H1 (cell line): ENCODE results near the gene CCNG2.

ENCODE experiments used
- CHD2 ChIP-seq: IDR thresholded peaks from 2 replicates; pipeline ENCODE4 v1.6.1; 2012; ENCODE audit warnings: low read length, improper control_type of control experiment
- EP300 ChIP-seq, 2 experiments: IDR thresholded peaks; 1 replicate in 1 of 2; 2 replicates in 1 of 2; pipeline ENCODE4 v1.6.1; 2011 to 2012; ENCODE audit warnings: low read depth in 2 of 2, low read length in 2 of 2, mild to moderate bottlenecking in 2 of 2, borderline replicate concordance in 1 of 2, inconsistent platforms in 1 of 2, moderate library complexity in 1 of 2
- NRF1 ChIP-seq: IDR thresholded peaks from 2 replicates; pipeline ENCODE4 v1.6.1; 2011; ENCODE audit warnings: mild to moderate bottlenecking, low read depth, low read length, improper control_type of control experiment
- POLR2A ChIP-seq, 2 experiments: IDR thresholded peaks; 1 replicate in 1 of 2; 2 replicates in 1 of 2; pipeline ENCODE4 v1.6.1; 2011; ENCODE audit warnings: low read depth in 2 of 2, low read length in 2 of 2, mild to moderate bottlenecking in 2 of 2; ENCODE audit errors: control extremely low read depth in 1 of 2
- TF ChIP-seq, protein P1 (sequence below), 3 experiments: IDR thresholded peaks; 1 replicate in 2 of 3; 2 replicates in 1 of 3; pipeline versions ENCODE4 v1.5.1 to v1.6.1; 2011; ENCODE audit warnings: low read length in 3 of 3, mild to moderate bottlenecking in 3 of 3, inconsistent platforms in 2 of 3, low read depth in 1 of 3, moderate library complexity in 1 of 3; ENCODE audit not compliant: insufficient read depth in 1 of 3; ENCODE audit errors: control extremely low read depth in 1 of 3

DNA sequence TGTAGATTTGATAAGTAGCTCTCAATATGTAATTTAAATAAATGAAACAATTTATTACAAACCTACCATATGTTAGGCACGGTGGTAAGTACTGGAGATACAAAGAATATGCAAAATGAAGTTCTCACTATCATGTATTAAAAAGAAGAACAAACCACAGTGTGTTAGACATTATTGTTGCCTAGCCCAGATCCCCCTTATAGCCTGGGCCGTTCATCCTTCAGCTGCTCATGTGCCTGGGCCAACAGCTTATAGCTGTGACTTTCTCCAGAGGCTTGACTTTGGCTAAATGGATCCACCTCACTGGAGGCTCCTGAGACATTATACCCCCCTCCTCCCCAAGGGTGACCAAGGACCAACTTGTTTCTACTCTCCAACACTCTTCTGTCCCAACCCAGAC is 29.8 kb upstream of the CCNG2 start:
- TF ChIP-seq NRF1 (no peak), EP300 (IDR thresholded peaks at IDR 0.05; ENCODE audit: borderline replicate concordance in 1 of 2, low read depth in 2 of 2, low read length in 2 of 2) (no peak), CHD2 (no peak), POLR2A (IDR thresholded peaks at IDR 0.05; ENCODE audit: control extremely low read depth in 1 of 2, low read depth in 2 of 2, low read length in 2 of 2) (no peak)
- TF ChIP-seq, protein P1, sequence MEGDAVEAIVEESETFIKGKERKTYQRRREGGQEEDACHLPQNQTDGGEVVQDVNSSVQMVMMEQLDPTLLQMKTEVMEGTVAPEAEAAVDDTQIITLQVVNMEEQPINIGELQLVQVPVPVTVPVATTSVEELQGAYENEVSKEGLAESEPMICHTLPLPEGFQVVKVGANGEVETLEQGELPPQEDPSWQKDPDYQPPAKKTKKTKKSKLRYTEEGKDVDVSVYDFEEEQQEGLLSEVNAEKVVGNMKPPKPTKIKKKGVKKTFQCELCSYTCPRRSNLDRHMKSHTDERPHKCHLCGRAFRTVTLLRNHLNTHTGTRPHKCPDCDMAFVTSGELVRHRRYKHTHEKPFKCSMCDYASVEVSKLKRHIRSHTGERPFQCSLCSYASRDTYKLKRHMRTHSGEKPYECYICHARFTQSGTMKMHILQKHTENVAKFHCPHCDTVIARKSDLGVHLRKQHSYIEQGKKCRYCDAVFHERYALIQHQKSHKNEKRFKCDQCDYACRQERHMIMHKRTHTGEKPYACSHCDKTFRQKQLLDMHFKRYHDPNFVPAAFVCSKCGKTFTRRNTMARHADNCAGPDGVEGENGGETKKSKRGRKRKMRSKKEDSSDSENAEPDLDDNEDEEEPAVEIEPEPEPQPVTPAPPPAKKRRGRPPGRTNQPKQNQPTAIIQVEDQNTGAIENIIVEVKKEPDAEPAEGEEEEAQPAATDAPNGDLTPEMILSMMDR (IDR thresholded peaks at IDR 0.05; ENCODE audit: control extremely low read depth in 1 of 3, insufficient read depth in 1 of 3, low read depth in 1 of 3, low read length in 3 of 3) = no peak
